Smooth muscle cell (in vitro differentiated cells): ENCODE data around the gene L3MBTL4. TPM values are rescaled to one million over a fixed set of nuclear protein-coding genes. Genes with fewer than 3 reads are reported as not detected.
A peak's percentile ranks its signal among the peaks of the same experiment; 100 is the strongest.

Experiments used
- DNase-seq: peaks from one replicate; lab custom pipeline; 2025; ENCODE audit not compliant: unreplicated experiment; lab: John Stamatoyannopoulos, UW
- H2AFZ ChIP-seq: fragments of 200-600 bp; sonication (generic); 2 replicates; pipeline ENCODE4 v1.6.0; 2016; ENCODE audit warnings: antibody characterized with exemption, low read depth, mild to moderate bottlenecking
- H3F3A ChIP-seq: fragments of 200-600 bp; sonication (generic); 2 replicates; pipeline ENCODE4 v1.6.0; 2017; ENCODE audit warnings: antibody characterized with exemption, low read depth
- H3K27ac ChIP-seq: fragments of 200-600 bp; sonication (generic); 2 replicates; pipeline ENCODE4 v1.5.1; 2016; ENCODE audit warnings: low read depth, mild to moderate bottlenecking
- H3K27me3 ChIP-seq: fragments of 200-600 bp; sonication (generic); 2 replicates; pipeline ENCODE4 v1.6.1; 2016; ENCODE audit warnings: low read depth, mild to moderate bottlenecking
- H3K36me3 ChIP-seq: fragments of 200-600 bp; sonication (generic); 2 replicates; pipeline ENCODE4 v1.5.1; 2016; ENCODE audit warnings: low read depth
- H3K4me1 ChIP-seq: fragments of 200-600 bp; sonication (generic); 2 replicates; pipeline ENCODE4 v1.5.1; 2016; ENCODE audit warnings: low read depth
- H3K4me2 ChIP-seq: fragments of 200-600 bp; sonication (generic); 2 replicates; pipeline ENCODE4 v1.6.0; 2016; ENCODE audit warnings: mild to moderate bottlenecking
- H3K4me3 ChIP-seq: fragments of 200-600 bp; sonication (generic); 2 replicates; pipeline ENCODE4 v1.5.1; 2016; ENCODE audit warnings: mild to moderate bottlenecking
- H3K79me2 ChIP-seq: fragments of 200-600 bp; sonication (generic); 2 replicates; pipeline ENCODE4 v1.6.0; 2016; ENCODE audit warnings: low read depth, mild to moderate bottlenecking
- H3K9ac ChIP-seq: fragments of 200-600 bp; sonication (generic); 2 replicates; pipeline ENCODE4 v1.6.0; 2016; ENCODE audit warnings: low read depth
- H3K9me3 ChIP-seq: fragments of 200-600 bp; sonication (generic); replicated peaks from 2 replicates; pipeline ENCODE4 v1.5.1; 2016; ENCODE audit warnings: low read depth
- H4K20me1 ChIP-seq: fragments of 200-600 bp; sonication (generic); 2 replicates; pipeline ENCODE4 v1.6.0; 2016; ENCODE audit warnings: low read depth
- WGBS: methylation state at CpG from one replicate; pipeline ENCODE4 v1.1.7; 2016; ENCODE audit warnings: low lambda C conversion rate; 5-methylcytosine and 5-hydroxymethylcytosine counted together
- polyA plus RNA-seq: library from polyadenylated mRNA; unstranded; fragments of >200 nt; fragmentation: Nextera tagmentation; extraction: Ambion mirVana; gene quantifications from 2 replicates; pipeline ENCODE4 v1.2.1, GENCODE V29; 2016
- total RNA-seq: library from RNA; depleted of rRNA; stranded (reverse); fragments of >200 nt; gene quantifications from 2 replicates; pipeline ENCODE4 v1.2.3, GENCODE V29; 2014
- TF ChIP-seq, protein P1 (sequence below): fragments of 200-600 bp; sonication (generic); IDR thresholded peaks from 2 replicates; pipeline ENCODE4 v1.5.1; 2017; ENCODE audit warnings: borderline replicate concordance, mild to moderate bottlenecking, antibody characterized with exemption; ENCODE audit not compliant: insufficient read depth, poor library complexity, severe bottlenecking

L3MBTL4 gene
- total and polyA plus RNA-seq, 2 experiments from 2014 or later, result 3.4 TPM; not detected in 1

DNA sequence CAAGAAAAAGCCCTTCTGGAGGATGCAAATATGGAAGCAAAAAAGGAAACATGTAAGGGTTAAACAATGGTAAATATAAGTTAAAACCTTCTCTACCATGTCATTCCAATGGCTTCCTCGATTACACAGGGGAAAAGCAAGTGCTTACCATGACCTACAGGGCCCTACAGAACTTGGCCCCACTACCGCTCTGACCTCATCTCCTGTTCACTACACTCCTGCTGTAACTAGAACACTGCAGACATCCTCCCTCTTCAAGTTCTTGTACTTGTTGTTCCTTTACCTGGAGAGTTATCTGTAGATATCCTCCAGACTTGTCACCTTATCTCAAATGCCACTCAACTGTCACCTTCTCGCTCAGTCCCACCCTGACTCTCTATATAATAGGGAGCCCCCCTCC is 194.6 kb downstream of the L3MBTL4 start:
- H3K9me3 ChIP-seq, result no peaks in the 10 kb centered on the region
- peaks cover 12% of the 10 kb centered on the region for H3K27me3 ChIP-seq
- no peak overlapping the region for H3K4me3 ChIP-seq
- H3K9ac ChIP-seq, result no peak overlapping the region
- H3K79me2 ChIP-seq, result no peaks in the 10 kb centered on the region
- no peak overlapping the region for H3K4me2 ChIP-seq
- TF ChIP-seq, protein P1, sequence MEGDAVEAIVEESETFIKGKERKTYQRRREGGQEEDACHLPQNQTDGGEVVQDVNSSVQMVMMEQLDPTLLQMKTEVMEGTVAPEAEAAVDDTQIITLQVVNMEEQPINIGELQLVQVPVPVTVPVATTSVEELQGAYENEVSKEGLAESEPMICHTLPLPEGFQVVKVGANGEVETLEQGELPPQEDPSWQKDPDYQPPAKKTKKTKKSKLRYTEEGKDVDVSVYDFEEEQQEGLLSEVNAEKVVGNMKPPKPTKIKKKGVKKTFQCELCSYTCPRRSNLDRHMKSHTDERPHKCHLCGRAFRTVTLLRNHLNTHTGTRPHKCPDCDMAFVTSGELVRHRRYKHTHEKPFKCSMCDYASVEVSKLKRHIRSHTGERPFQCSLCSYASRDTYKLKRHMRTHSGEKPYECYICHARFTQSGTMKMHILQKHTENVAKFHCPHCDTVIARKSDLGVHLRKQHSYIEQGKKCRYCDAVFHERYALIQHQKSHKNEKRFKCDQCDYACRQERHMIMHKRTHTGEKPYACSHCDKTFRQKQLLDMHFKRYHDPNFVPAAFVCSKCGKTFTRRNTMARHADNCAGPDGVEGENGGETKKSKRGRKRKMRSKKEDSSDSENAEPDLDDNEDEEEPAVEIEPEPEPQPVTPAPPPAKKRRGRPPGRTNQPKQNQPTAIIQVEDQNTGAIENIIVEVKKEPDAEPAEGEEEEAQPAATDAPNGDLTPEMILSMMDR, result no peak
- H3K27ac ChIP-seq, result no peak overlapping the region
- 85% methylated on average over 3 of the region's 3 CpGs for WGBS
- no peaks in the 10 kb centered on the region for H3K36me3 ChIP-seq
- H3K4me1 ChIP-seq, result no peaks in the 10 kb centered on the region
- no peaks in the 10 kb centered on the region for H3F3A ChIP-seq
- no peak for DNase-seq
- H2AFZ ChIP-seq, result no peak overlapping the region
- H4K20me1 ChIP-seq, result no peaks in the 10 kb centered on the region

DNA sequence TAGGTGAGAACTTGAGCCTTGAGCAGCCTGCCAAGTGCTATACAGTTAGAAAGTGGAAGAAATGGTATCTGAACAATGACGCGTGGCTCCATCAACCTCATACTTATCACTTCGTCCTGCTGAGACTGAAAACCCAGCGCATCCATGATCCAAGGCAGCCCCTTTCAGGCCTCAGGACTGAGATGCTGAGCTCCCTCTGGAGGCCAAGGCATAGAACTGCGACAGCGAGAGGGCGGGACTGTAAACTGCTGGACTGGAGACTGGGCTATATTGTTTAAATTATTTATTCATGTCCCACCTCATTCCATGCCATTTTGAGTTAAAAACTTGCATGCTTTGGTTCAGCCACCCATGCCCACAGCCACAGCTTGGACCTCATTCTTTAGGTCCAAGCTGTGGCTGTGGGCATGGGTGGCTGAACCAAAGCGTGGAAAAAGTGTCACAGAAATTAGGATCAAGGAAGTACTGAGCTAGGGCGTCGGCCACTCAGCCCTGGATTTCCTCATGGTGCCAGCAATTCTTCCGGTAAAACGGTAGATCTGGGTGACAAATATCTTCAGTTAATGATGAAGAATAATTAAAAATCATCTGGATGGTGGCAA is 195.5 kb downstream of the L3MBTL4 start:
- DNase-seq, result peak; percentile 9

DNA sequence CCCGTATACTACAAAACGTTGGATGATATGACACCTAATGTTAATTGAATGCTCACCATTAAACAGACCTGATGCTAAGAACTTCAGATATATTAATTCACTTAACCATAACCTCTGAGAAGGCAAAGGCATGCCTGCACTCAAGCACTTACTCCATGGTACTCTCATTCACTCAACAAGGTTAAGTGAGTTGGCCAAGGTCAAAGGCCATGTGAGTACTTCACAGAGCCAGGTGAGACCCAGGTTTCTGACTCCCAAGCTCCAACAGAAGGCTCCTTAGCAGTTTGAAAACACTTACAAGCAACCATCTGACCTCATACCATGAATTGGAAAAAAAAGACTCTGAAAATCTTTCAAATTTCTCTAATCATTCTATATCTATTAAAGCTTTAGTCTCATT is 198.8 kb downstream of the L3MBTL4 start:
- H3K9ac ChIP-seq, result no peak overlapping the region
- H3K9me3 ChIP-seq, result no peaks in the 10 kb centered on the region
- no peak overlapping the region for H3K4me2 ChIP-seq
- no peaks in the 10 kb centered on the region for H3F3A ChIP-seq
- no peaks in the 10 kb centered on the region for H3K36me3 ChIP-seq
- no peaks in the 10 kb centered on the region for H4K20me1 ChIP-seq
- no peak for DNase-seq
- no peaks in the 10 kb centered on the region for H3K79me2 ChIP-seq
- H3K4me1 ChIP-seq, result no peaks in the 10 kb centered on the region
- H3K27me3 ChIP-seq, result peaks cover 6% of the 10 kb centered on the region
- H3K27ac ChIP-seq, result no peak overlapping the region
- WGBS, result 90% methylated on average over 2 of the region's 2 CpGs
- no peak overlapping the region for H2AFZ ChIP-seq
- TF ChIP-seq, protein P1, result no peak
- H3K4me3 ChIP-seq, result no peak overlapping the region

More for the DNA sequence above, 195.5 kb downstream of the L3MBTL4 start:
- H3K27me3 ChIP-seq, result peaks cover 12% of the 10 kb centered on the region
- no peaks in the 10 kb centered on the region for H3F3A ChIP-seq
- H3K4me3 ChIP-seq, result no peak overlapping the region
- no peaks in the 10 kb centered on the region for H3K79me2 ChIP-seq
- H3K4me1 ChIP-seq, result no peaks in the 10 kb centered on the region
- H3K27ac ChIP-seq, result no peak overlapping the region
- H3K36me3 ChIP-seq, result no peaks in the 10 kb centered on the region
- 35% methylated on average over 12 of the region's 12 CpGs for WGBS
- H3K4me2 ChIP-seq, result no peak overlapping the region
- no peaks in the 10 kb centered on the region for H3K9me3 ChIP-seq
- H3K9ac ChIP-seq, result no peak overlapping the region
- TF ChIP-seq, protein P1, result peak; percentile 88
- H2AFZ ChIP-seq, result no peak overlapping the region
- H4K20me1 ChIP-seq, result no peaks in the 10 kb centered on the region

DNA sequence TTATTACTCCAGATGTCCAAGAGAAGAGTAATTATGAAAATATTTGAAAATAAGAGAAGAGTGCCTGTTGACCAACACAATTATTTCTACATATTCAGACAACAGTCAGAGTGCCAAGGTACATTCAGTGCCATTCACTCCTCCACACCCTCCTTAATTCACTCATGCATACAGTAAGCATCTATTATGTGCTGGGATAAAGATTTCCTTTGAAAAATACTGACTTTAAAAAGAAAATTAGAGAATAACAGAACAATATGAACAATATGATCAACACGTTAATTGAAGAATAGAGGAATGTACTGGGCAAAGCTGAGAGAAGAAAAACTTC is 203.6 kb downstream of the L3MBTL4 start:
- Histone ChIP-seq H4K20me1 (no peaks in the 10 kb centered on the region), H3K4me1 (no peaks in the 10 kb centered on the region), H2AFZ (no peak overlapping the region), H3K79me2 (no peaks in the 10 kb centered on the region), H3K9me3 (no peaks in the 10 kb centered on the region), H3K27ac (no peak overlapping the region), H3K36me3 (no peaks in the 10 kb centered on the region), H3K27me3 (peaks cover 2% of the 10 kb centered on the region), H3K4me2 (no peak overlapping the region), H3F3A (no peaks in the 10 kb centered on the region), H3K9ac (no peak overlapping the region), H3K4me3 (no peak overlapping the region)
- TF ChIP-seq, protein P1, result no peak
- WGBS, result 89% methylated on average over 1 of the region's 1 CpG
- no peak for DNase-seq
